HepG2 (cell line): ENCODE data around the gene TEX48.

Source experiments
- RBM22 ChIP-seq: fragments of 200-400 bp; formaldehyde crosslinking; optimal IDR thresholded peaks from 2 replicates; pipeline ENCODE3; 2017; ENCODE audit warnings: mild to moderate bottlenecking, low read length, moderate library complexity
- ZBTB1 ChIP-seq: sonication (generic); formaldehyde crosslinking; IDR thresholded peaks from 2 replicates; pipeline ENCODE4 v1.4.0; 2020; ENCODE audit warnings: missing genetic modification reagents, borderline replicate concordance

GRCh38 chr9:114664181-114664580, 17.8 kb downstream of the TEX48 start:
- TF ChIP-seq ZBTB1 (CRISPR knock-in tag) (no peak), RBM22 (no peak)
